Measurements from ENCODE around the gene CYB5B. TPM values are rescaled to one million over a fixed set of nuclear protein-coding genes. Genes with fewer than 3 reads are reported as not detected.

The CYB5B gene
- total RNA-seq, 4 donors from 2014 or later = 26.7 to 31.2 (median 29.1) TPM

DNA sequence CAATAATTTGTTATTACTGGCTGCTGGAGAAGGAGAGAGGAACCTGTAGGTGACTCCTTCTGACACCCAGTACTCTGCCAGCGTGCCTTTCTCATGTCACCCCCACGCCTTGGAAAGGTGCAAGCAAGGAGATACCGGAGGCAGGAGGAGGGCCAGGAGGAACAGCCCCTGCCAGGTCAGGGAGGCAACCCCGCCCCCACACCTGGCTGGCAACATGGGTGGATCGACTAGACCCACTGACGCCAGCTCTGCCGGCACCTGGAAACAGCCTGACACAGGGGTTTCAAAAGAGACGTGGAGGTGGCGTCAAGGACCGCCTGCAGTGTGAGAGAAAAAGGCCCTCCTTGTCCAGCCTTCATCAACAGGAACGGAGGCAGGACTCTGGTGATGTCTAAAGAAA lies 62.3 kb downstream of the CYB5B start:
- no peaks in the 10 kb centered on the region for H3K9me3 ChIP-seq
- intact Hi-C loops (cut with DNase I) = no loop called here
- 92% methylated on average over 11 of the region's 11 CpGs for WGBS
- TF ChIP-seq EP300 (IDR thresholded peaks at IDR 0.05) = no peak
- no peak for TF ChIP-seq POLR2A (IDR thresholded peaks at IDR 0.05; ENCODE audit: low read depth)
- TF ChIP-seq POLR2AphosphoS5 (IDR thresholded peaks at IDR 0.05) = no peak
- TF ChIP-seq, protein P1, sequence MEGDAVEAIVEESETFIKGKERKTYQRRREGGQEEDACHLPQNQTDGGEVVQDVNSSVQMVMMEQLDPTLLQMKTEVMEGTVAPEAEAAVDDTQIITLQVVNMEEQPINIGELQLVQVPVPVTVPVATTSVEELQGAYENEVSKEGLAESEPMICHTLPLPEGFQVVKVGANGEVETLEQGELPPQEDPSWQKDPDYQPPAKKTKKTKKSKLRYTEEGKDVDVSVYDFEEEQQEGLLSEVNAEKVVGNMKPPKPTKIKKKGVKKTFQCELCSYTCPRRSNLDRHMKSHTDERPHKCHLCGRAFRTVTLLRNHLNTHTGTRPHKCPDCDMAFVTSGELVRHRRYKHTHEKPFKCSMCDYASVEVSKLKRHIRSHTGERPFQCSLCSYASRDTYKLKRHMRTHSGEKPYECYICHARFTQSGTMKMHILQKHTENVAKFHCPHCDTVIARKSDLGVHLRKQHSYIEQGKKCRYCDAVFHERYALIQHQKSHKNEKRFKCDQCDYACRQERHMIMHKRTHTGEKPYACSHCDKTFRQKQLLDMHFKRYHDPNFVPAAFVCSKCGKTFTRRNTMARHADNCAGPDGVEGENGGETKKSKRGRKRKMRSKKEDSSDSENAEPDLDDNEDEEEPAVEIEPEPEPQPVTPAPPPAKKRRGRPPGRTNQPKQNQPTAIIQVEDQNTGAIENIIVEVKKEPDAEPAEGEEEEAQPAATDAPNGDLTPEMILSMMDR (IDR thresholded peaks at IDR 0.05) = no peak
- no peaks in the 10 kb centered on the region for H3K36me3 ChIP-seq
- H3K27ac ChIP-seq (replicated peaks in 1 of 4) = no peak overlapping the region
- no peaks in the 10 kb centered on the region for H3K27me3 ChIP-seq
- peaks cover 5 to 20% (median 15%) of the 10 kb centered on the region in 4 donors for H3K4me1 ChIP-seq
- no peak for DNase-seq (ENCODE audit: extremely low spot score)
- no peak overlapping the region for H3K4me3 ChIP-seq

DNA sequence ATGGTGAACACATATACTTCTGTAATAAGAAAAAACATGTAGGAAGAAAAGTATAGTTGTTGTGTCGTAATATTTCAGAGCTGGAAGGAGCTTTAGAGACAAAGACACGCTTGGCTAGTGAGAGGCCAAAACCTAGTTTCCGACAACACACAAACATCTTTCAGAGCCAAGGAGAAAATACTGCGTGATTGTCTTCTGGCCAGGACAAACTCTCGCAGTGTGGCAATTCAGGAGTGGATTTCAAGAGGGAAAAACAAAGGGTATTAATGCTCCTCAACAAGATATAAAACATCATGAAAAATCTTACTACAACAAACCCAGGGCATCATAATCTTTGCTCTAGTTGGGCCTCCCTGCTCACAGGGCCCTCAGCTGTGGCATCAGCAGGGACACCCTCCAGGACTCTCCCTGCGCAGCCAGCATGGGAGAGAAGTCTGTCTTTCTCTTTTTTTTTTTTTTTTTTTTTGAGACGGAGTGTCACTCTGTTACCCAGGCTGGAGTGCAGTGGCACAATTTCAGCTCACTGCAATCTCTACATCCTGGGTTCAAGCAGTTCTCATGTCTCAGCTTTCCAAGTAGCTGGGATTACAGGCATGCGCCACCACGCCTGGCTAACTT lies 66.4 kb downstream of the CYB5B start:
- no peaks in the 10 kb centered on the region for H3K4me1 ChIP-seq
- H3K4me3 ChIP-seq = no peak overlapping the region
- H3K36me3 ChIP-seq = no peaks in the 10 kb centered on the region
- no peak overlapping the region for H3K27ac ChIP-seq (replicated peaks in 1 of 4)
- intact Hi-C loops (cut with DNase I) = no loop called here
- H3K9me3 ChIP-seq = no peaks in the 10 kb centered on the region
- DNase-seq (ENCODE audit: extremely low spot score) = no peak
- H3K27me3 ChIP-seq = no peaks in the 10 kb centered on the region
- TF ChIP-seq EP300 (IDR thresholded peaks at IDR 0.05) (no peak), POLR2AphosphoS5 (IDR thresholded peaks at IDR 0.05) (no peak), POLR2A (IDR thresholded peaks at IDR 0.05; ENCODE audit: low read depth) (no peak)
- TF ChIP-seq, protein P1 (IDR thresholded peaks at IDR 0.05) = no peak
- 88% methylated on average over 9 of the region's 9 CpGs for WGBS

DNA sequence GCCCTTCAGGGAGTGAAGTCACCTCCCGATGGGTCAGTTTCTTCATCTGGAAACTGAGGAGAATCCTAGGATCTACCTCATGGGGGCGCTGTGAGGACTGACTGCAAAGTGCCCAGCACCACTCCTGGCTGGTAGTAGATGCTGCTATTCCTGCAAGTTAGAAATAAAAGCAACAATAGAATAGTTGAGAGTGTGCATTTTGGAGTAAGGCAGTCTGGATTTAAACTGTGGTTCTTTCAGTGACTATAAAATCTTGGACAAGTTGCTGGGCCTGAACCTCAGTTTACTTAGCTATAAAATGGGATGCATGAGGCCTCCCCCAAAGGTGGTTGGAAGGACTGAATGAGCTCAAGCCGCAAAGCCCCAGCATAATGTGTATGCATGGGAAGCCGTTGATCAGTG lies 70.6 kb downstream of the CYB5B start:
- DNase-seq (ENCODE audit: extremely low spot score) = no peak
- Histone ChIP-seq H3K4me1 (no peaks in the 10 kb centered on the region), H3K27ac (replicated peaks in 1 of 4) (no peak overlapping the region), H3K36me3 (no peaks in the 10 kb centered on the region), H3K4me3 (no peak overlapping the region), H3K9me3 (no peaks in the 10 kb centered on the region), H3K27me3 (no peaks in the 10 kb centered on the region)
- TF ChIP-seq, protein P1 (IDR thresholded peaks at IDR 0.05) = peak in 1 of 3 experiments; percentile 8
- TF ChIP-seq POLR2A (IDR thresholded peaks at IDR 0.05; ENCODE audit: low read depth) = no peak
- intact Hi-C loops (cut with DNase I) = no loop called here
- 76% methylated on average over 4 of the region's 4 CpGs for WGBS

DNA sequence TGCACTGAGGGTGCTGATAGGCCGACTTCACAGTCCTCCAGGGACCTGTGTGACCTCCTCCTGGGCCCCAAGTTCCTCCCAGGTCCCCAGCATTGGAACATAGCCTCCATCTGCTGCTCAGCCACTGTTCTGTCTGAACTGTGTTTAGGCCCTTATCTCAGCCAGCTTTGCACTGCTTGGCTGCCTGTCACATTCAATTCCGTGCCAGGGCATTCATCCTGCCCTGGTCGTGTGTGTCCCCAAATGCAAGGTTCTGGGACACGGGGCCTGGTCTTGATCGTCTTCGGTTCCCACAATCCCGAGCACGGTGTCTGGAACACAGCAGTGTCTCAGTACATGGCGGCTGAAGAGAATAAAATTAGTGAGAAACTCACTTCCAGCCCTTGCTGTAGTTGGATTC lies 71.4 kb downstream of the CYB5B start:
- Histone ChIP-seq H3K4me1 (no peaks in the 10 kb centered on the region), H3K27me3 (no peaks in the 10 kb centered on the region), H3K4me3 (no peak overlapping the region), H3K9me3 (no peaks in the 10 kb centered on the region), H3K36me3 (no peaks in the 10 kb centered on the region), H3K27ac (replicated peaks in 1 of 4) (no peak overlapping the region)
- WGBS = 85% methylated on average over 9 of the region's 9 CpGs
- intact Hi-C loops (cut with DNase I) = no loop called here
- TF ChIP-seq, protein P1 (IDR thresholded peaks at IDR 0.05) = no peak
- no peak for TF ChIP-seq POLR2AphosphoS5 (IDR thresholded peaks at IDR 0.05)
- TF ChIP-seq POLR2A (IDR thresholded peaks at IDR 0.05; ENCODE audit: low read depth) = no peak
- no peak for TF ChIP-seq EP300 (IDR thresholded peaks at IDR 0.05)
- DNase-seq (ENCODE audit: extremely low spot score) = no peak

DNA sequence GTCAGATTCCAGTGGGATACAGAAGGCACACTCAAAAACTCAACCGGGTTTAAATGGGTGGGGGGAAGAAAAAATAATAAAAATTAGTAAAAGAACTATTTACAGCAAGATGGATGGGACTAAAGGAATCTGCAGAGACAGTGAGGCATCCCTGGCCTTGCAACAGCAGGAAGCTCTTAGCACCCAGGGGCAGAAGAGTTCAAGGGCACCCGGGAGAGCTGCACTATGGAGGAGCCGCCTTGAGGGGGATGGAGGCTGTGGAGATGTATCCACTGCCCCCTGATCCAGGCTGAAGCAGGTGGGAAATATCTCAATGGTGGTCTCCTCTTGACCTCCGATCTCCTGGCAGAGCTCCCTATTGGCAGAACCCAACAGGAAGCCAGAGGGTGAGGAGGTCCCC lies 72.0 kb downstream of the CYB5B start:
- no peaks in the 10 kb centered on the region for H3K27me3 ChIP-seq
- DNase-seq (ENCODE audit: extremely low spot score) = no peak
- WGBS = 90% methylated on average over 4 of the region's 4 CpGs
- H3K4me3 ChIP-seq = no peak overlapping the region
- intact Hi-C loops (cut with DNase I) = no loop called here
- no peak for TF ChIP-seq EP300 (IDR thresholded peaks at IDR 0.05)
- no peak for TF ChIP-seq POLR2AphosphoS5 (IDR thresholded peaks at IDR 0.05)
- TF ChIP-seq, protein P1 (IDR thresholded peaks at IDR 0.05) = no peak
- TF ChIP-seq POLR2A (IDR thresholded peaks at IDR 0.05; ENCODE audit: low read depth) = no peak
- H3K36me3 ChIP-seq = no peaks in the 10 kb centered on the region
- no peaks in the 10 kb centered on the region for H3K9me3 ChIP-seq
- H3K4me1 ChIP-seq = no peaks in the 10 kb centered on the region
- no peak overlapping the region for H3K27ac ChIP-seq (replicated peaks in 1 of 4)

All from esophagus muscularis mucosa (tissue), 4 donors.